ENCODE data around the gene GABRG3. TPM values are rescaled to one million over a fixed set of nuclear protein-coding genes. Genes with fewer than 3 reads are reported as not detected.

Gene GABRG3
- total and polyA plus RNA-seq, 2 donors (not counting 3 experiments of a cell fraction or from before 2014, with no cell fraction given) = not detected

DNA sequence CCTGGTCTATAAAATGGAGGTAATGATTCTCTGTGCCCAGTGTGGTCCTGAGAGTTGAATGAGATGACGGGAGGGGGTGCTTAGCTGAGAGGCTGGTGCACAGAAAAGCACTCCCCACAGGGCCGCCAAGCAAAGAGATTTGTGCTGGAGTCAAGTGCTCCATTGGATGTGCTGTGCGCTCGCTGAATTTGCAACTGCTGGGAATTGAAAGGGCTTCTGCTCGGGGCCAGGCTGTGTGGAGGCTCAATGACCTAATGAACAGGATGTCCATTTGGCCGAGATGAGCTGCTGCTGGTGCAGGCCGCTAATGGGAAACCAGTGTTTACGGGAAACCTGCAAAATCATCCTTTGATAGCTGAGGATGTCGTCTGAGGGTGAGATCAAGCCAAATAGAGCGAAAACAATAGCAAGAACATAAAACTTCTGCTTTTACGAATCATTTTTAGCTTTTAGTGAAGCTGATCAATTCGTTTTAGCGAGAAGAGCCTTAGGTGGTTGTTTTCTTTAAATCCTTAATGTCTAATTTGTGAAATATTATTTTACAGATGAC, 211.7 kb downstream of the GABRG3 start:
- no peaks in the 10 kb centered on the region for H4K20me1 ChIP-seq (replicated peaks; ENCODE audit: control insufficient read depth, extremely low read depth, insufficient read depth, low read length)
- H3K9ac ChIP-seq (replicated peaks; ENCODE audit: extremely low read depth, insufficient read depth, low read length) = no peak overlapping the region
- intact Hi-C loops (cut with micrococcal nuclease) (no loop called here), dilution Hi-C loops (cut with MboI; ENCODE audit: extremely low pct_ligation_motif_present, low sequenced_read_pairs) (no loop called here)
- H3K4me3 ChIP-seq (replicated peaks in 1 of 3; ENCODE audit: insufficient read depth in 1 of 3, low read depth in 1 of 3, low read length in 3 of 3) = no peak overlapping the region
- no peak overlapping the region for H3K27ac ChIP-seq (ENCODE audit: insufficient read depth, low read depth, low read length)
- ChIA-PET POLR2A (no interaction called here), CTCF (no interaction called here)
- H3K4me2 ChIP-seq (ENCODE audit: insufficient read depth, low read length) = no peak overlapping the region
- no peaks in the 10 kb centered on the region for H3K79me2 ChIP-seq (ENCODE audit: control insufficient read depth, insufficient read depth, low read length)
- no peaks in the 10 kb centered on the region for H3K36me3 ChIP-seq (ENCODE audit: control insufficient read depth in 2 of 2, extremely low read depth in 1 of 2, insufficient read depth in 2 of 2, low read length in 2 of 2)
- no peak for TF ChIP-seq POLR2AphosphoS5 (IDR thresholded peaks at IDR 0.05; ENCODE audit: insufficient read depth, low read depth, low read length)
- TF ChIP-seq MYC (IDR thresholded peaks at IDR 0.05; ENCODE audit: low read depth, low read length) = no peak
- no peak for TF ChIP-seq GATA2 (IDR thresholded peaks at IDR 0.05; ENCODE audit: insufficient read depth, insufficient read length, low read depth, low read length)
- TF ChIP-seq POLR2A (IDR thresholded peaks at IDR 0.05; ENCODE audit: low read depth, low read length) = no peak
- TF ChIP-seq, protein P1, sequence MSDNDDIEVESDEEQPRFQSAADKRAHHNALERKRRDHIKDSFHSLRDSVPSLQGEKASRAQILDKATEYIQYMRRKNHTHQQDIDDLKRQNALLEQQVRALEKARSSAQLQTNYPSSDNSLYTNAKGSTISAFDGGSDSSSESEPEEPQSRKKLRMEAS (IDR thresholded peaks at IDR 0.05; ENCODE audit: insufficient read depth, insufficient read length) = no peak
- TF ChIP-seq, protein P2, sequence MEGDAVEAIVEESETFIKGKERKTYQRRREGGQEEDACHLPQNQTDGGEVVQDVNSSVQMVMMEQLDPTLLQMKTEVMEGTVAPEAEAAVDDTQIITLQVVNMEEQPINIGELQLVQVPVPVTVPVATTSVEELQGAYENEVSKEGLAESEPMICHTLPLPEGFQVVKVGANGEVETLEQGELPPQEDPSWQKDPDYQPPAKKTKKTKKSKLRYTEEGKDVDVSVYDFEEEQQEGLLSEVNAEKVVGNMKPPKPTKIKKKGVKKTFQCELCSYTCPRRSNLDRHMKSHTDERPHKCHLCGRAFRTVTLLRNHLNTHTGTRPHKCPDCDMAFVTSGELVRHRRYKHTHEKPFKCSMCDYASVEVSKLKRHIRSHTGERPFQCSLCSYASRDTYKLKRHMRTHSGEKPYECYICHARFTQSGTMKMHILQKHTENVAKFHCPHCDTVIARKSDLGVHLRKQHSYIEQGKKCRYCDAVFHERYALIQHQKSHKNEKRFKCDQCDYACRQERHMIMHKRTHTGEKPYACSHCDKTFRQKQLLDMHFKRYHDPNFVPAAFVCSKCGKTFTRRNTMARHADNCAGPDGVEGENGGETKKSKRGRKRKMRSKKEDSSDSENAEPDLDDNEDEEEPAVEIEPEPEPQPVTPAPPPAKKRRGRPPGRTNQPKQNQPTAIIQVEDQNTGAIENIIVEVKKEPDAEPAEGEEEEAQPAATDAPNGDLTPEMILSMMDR (IDR thresholded peaks at IDR 0.05; ENCODE audit: extremely low read depth in 1 of 2, insufficient read depth in 1 of 2, low read depth in 1 of 2, low read length in 2 of 2) = no peak
- no peak for TF ChIP-seq FOS (IDR thresholded peaks at IDR 0.05; ENCODE audit: borderline replicate concordance, insufficient read depth, low read length)
- no peak for TF ChIP-seq EZH2 (IDR thresholded peaks at IDR 0.05; ENCODE audit: borderline replicate concordance, low read depth, low read length, severe bottlenecking)
- TF ChIP-seq JUN (IDR thresholded peaks at IDR 0.05; ENCODE audit: borderline replicate concordance, insufficient read depth, insufficient read length, low read depth) = no peak
- FAIRE-seq (no peak), DNase-seq (ENCODE audit: low read depth, low spot score) (no peak)
- H3K27me3 ChIP-seq (ENCODE audit: control insufficient read depth in 2 of 2, insufficient read depth in 2 of 2, low read length in 2 of 2) = no peaks in the 10 kb centered on the region
- H3K9me1 ChIP-seq (replicated peaks; ENCODE audit: control insufficient read depth, extremely low read depth, insufficient read depth, low read length) = no peaks in the 10 kb centered on the region
- H2AFZ ChIP-seq (ENCODE audit: low read depth, low read length) = no peak overlapping the region
- no TSS peak for BruUV-seq (replicated peaks)
- no peaks in the 10 kb centered on the region for H3K9me3 ChIP-seq (replicated peaks; ENCODE audit: control insufficient read depth, insufficient read depth, low read length)
- no peaks in the 10 kb centered on the region for H3K4me1 ChIP-seq (ENCODE audit: control insufficient read depth, extremely low read depth, insufficient read depth, low read length)

Data from endothelial cell of umbilical vein (primary cell).